DND-41 (cell line): Measurements from ENCODE around the gene LRRC74A.

Experiments
- EZH2 ChIP-seq: IDR thresholded peaks from 3 replicates; pipeline ENCODE4 v1.6.1; 2012; ENCODE audit warnings: borderline replicate concordance, low read depth, mild to moderate bottlenecking, moderate library complexity, low read length, inconsistent platforms; ENCODE audit not compliant: severe bottlenecking
- TF ChIP-seq, protein P1 (sequence below): IDR thresholded peaks from 2 replicates; pipeline ENCODE4 v1.5.1; 2012; ENCODE audit warnings: borderline replicate concordance, low read length, moderate library complexity, mild to moderate bottlenecking; ENCODE audit not compliant: poor library complexity, severe bottlenecking; ENCODE audit errors: extremely low read depth

DNA sequence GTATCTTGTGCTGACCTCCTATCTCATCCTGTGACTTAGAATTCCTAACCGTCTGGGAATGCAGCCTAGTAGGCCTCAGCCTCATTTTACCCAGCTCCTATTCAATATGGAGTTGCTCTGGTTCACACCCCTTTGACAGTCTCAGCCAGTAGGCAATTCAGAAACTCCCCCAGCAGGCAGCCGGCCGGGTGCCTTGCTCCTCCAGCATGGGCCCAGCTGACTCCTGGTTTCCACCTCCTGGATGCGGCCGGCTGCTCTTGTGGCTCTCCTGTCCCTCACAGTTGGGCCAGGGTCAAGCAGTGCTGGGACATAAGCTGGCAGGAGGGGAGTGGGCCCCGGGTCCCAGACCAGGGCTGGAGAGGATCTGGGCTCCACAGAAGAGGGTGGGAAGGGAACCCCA, 58.2 kb downstream of the LRRC74A start:
- TF ChIP-seq, protein P1, sequence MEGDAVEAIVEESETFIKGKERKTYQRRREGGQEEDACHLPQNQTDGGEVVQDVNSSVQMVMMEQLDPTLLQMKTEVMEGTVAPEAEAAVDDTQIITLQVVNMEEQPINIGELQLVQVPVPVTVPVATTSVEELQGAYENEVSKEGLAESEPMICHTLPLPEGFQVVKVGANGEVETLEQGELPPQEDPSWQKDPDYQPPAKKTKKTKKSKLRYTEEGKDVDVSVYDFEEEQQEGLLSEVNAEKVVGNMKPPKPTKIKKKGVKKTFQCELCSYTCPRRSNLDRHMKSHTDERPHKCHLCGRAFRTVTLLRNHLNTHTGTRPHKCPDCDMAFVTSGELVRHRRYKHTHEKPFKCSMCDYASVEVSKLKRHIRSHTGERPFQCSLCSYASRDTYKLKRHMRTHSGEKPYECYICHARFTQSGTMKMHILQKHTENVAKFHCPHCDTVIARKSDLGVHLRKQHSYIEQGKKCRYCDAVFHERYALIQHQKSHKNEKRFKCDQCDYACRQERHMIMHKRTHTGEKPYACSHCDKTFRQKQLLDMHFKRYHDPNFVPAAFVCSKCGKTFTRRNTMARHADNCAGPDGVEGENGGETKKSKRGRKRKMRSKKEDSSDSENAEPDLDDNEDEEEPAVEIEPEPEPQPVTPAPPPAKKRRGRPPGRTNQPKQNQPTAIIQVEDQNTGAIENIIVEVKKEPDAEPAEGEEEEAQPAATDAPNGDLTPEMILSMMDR, result no peak
- TF ChIP-seq EZH2, result no peak
